ENCODE data around the gene ATP8B1. TPM values are rescaled to one million over a fixed set of nuclear protein-coding genes. Genes with fewer than 3 reads are reported as not detected.

Gene ATP8B1
- total RNA-seq, 1 donor from 2014 or later, result 0.15 TPM

DNA sequence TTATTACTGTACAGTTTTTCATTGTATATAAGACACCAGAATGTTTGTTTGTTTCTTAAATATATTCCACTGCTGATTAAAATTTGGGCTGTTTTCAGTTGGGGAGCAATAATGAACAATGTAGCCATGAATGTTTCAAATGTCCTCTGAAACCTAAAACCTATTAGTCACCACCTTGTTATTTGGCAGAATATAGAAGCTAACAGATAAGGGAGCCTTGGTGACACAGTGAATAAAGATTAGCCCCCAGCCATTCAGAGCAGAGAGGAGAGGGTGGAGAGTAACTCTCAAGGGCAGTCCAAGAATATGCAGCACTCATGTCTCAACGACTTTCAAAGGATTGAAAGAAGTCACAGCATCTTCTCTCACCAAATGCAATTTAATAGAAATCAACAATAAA, 43.1 kb upstream of the ATP8B1 start:
- Histone ChIP-seq H3F3A (ENCODE audit: low read depth) (no peaks in the 10 kb centered on the region), H3K79me2 (ENCODE audit: low read depth) (no peaks in the 10 kb centered on the region), H3K9ac (no peak overlapping the region), H3K4me3 (no peak overlapping the region), H3K27me3 (no peaks in the 10 kb centered on the region), H3K9me3 (ENCODE audit: low read depth) (no peaks in the 10 kb centered on the region), H3K27ac (no peak overlapping the region), H3K36me3 (no peaks in the 10 kb centered on the region), H3K4me2 (no peak overlapping the region), H4K20me1 (ENCODE audit: low read depth) (no peaks in the 10 kb centered on the region), H2AFZ (replicated peaks) (no peak overlapping the region), H3K4me1 (no peaks in the 10 kb centered on the region)
- Mint-ChIP-seq H3K36me3 (no peaks in the 10 kb centered on the region), H3K4me3 (no peak overlapping the region), H3K27me3 (ENCODE audit: insufficient read depth, low read depth) (peaks cover 5% of the 10 kb centered on the region), H3K27ac (no peak overlapping the region), H3K9me3 (no peaks in the 10 kb centered on the region), H3K4me1 (no peaks in the 10 kb centered on the region)
- TF ChIP-seq EZH2phosphoT487 (IDR thresholded peaks at IDR 0.05) (no peak), EZH2 (IDR thresholded peaks at IDR 0.05) (no peak)
- TF ChIP-seq, protein P1, sequence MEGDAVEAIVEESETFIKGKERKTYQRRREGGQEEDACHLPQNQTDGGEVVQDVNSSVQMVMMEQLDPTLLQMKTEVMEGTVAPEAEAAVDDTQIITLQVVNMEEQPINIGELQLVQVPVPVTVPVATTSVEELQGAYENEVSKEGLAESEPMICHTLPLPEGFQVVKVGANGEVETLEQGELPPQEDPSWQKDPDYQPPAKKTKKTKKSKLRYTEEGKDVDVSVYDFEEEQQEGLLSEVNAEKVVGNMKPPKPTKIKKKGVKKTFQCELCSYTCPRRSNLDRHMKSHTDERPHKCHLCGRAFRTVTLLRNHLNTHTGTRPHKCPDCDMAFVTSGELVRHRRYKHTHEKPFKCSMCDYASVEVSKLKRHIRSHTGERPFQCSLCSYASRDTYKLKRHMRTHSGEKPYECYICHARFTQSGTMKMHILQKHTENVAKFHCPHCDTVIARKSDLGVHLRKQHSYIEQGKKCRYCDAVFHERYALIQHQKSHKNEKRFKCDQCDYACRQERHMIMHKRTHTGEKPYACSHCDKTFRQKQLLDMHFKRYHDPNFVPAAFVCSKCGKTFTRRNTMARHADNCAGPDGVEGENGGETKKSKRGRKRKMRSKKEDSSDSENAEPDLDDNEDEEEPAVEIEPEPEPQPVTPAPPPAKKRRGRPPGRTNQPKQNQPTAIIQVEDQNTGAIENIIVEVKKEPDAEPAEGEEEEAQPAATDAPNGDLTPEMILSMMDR (IDR thresholded peaks at IDR 0.05), result no peak
- DNase-seq (ENCODE audit: low spot score), result no peak

DNA sequence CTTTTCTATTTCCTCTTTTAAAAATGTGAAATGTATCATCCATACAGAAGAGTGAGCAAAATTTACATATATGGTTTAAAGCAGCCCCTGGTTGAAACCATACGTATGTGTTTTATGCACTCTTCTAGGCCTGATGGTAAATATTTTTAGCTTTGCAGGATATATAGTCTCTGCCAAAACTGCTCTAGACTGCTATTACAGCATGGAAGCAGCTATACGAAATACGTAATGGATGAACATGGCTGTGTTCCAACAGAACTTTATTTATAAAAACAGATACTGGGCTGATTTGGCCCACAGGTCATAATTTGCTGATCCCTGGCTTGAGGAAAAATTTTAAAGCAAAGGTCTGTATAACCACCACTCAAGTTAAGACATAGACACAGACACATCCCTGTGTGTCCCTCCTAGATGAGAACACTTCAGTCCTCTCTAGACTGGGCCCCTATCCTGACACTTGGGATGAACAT, 42.5 kb upstream of the ATP8B1 start:
- Histone ChIP-seq H3K27ac (no peak overlapping the region), H3F3A (ENCODE audit: low read depth) (no peaks in the 10 kb centered on the region), H3K9me3 (ENCODE audit: low read depth) (no peaks in the 10 kb centered on the region), H3K4me3 (no peak overlapping the region), H3K36me3 (no peaks in the 10 kb centered on the region), H3K4me1 (no peaks in the 10 kb centered on the region), H3K9ac (no peak overlapping the region), H3K27me3 (no peaks in the 10 kb centered on the region), H4K20me1 (ENCODE audit: low read depth) (no peaks in the 10 kb centered on the region), H3K4me2 (no peak overlapping the region), H2AFZ (replicated peaks) (no peak overlapping the region), H3K79me2 (ENCODE audit: low read depth) (no peaks in the 10 kb centered on the region)
- no peaks in the 10 kb centered on the region for H3K9me3 Mint-ChIP-seq
- no peak overlapping the region for H3K27ac Mint-ChIP-seq
- H3K36me3 Mint-ChIP-seq, result no peaks in the 10 kb centered on the region
- DNase-seq (ENCODE audit: low spot score), result no peak
- no peaks in the 10 kb centered on the region for H3K4me1 Mint-ChIP-seq
- peaks cover 5% of the 10 kb centered on the region for H3K27me3 Mint-ChIP-seq (ENCODE audit: insufficient read depth, low read depth)
- TF ChIP-seq EZH2phosphoT487 (IDR thresholded peaks at IDR 0.05) (no peak), EZH2 (IDR thresholded peaks at IDR 0.05) (no peak)
- TF ChIP-seq, protein P1 (IDR thresholded peaks at IDR 0.05), result no peak
- H3K4me3 Mint-ChIP-seq, result no peak overlapping the region

DNA sequence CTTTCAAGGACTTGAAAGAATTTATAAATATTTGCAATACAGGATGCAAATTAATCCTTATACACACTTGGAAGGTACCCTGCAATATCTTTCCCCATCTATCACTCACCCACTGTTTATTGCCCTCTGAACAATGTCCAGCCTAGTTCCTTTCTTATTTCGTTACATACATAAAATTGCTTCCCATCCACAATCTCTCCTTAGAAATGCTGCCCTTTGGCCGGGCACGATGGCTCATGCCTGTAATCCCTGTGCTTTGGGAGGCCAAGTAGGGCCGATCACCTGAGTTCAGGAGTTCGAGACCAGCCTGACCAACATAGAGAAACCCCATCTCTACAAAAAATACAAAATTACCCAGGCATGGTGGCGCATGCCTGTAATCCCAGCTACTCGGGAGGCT, 41.2 kb upstream of the ATP8B1 start:
- H3K4me3 Mint-ChIP-seq, result no peak overlapping the region
- Histone ChIP-seq H3K9ac (no peak overlapping the region), H3K27me3 (no peaks in the 10 kb centered on the region), H3K36me3 (no peaks in the 10 kb centered on the region), H3K4me1 (no peaks in the 10 kb centered on the region), H4K20me1 (ENCODE audit: low read depth) (no peaks in the 10 kb centered on the region), H2AFZ (replicated peaks) (no peak overlapping the region), H3K4me2 (no peak overlapping the region), H3K79me2 (ENCODE audit: low read depth) (no peaks in the 10 kb centered on the region), H3K4me3 (no peak overlapping the region), H3K27ac (no peak overlapping the region), H3F3A (ENCODE audit: low read depth) (no peaks in the 10 kb centered on the region), H3K9me3 (ENCODE audit: low read depth) (no peaks in the 10 kb centered on the region)
- H3K36me3 Mint-ChIP-seq, result no peaks in the 10 kb centered on the region
- peaks cover 3% of the 10 kb centered on the region for H3K27me3 Mint-ChIP-seq (ENCODE audit: insufficient read depth, low read depth)
- TF ChIP-seq EZH2phosphoT487 (IDR thresholded peaks at IDR 0.05) (no peak), EZH2 (IDR thresholded peaks at IDR 0.05) (no peak)
- TF ChIP-seq, protein P1 (IDR thresholded peaks at IDR 0.05), result no peak
- no peak for DNase-seq (ENCODE audit: low spot score)
- no peak overlapping the region for H3K27ac Mint-ChIP-seq
- no peaks in the 10 kb centered on the region for H3K4me1 Mint-ChIP-seq
- H3K9me3 Mint-ChIP-seq, result no peaks in the 10 kb centered on the region
